Fibroblast of skin of abdomen (primary cell): ENCODE measurements around the gene NFIB.

Experiments used
- DNase-seq: peaks from one replicate; pipeline ENCODE4 v3.0.0-alpha.2; 2013

NFIB gene

DNA sequence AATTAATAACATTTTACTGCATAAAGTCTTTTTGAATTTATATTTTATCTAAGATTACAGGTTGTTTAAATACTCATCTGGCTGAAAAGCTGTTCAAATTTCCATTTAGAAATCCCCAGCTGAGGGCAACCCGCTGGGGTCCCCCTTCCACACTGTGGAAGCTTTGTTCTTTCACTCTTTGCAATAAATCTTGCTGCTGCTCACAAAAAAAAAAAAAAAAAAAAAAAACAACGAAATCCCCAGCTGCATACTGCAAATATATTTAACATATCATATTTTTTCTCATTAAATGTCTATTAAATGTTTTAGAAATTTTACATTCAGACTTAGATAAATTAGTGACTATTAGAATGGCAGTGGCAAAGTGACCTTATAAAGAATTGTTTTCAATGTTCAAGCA is 172.2 kb downstream of the NFIB start:
- DNase-seq: no peak

DNA sequence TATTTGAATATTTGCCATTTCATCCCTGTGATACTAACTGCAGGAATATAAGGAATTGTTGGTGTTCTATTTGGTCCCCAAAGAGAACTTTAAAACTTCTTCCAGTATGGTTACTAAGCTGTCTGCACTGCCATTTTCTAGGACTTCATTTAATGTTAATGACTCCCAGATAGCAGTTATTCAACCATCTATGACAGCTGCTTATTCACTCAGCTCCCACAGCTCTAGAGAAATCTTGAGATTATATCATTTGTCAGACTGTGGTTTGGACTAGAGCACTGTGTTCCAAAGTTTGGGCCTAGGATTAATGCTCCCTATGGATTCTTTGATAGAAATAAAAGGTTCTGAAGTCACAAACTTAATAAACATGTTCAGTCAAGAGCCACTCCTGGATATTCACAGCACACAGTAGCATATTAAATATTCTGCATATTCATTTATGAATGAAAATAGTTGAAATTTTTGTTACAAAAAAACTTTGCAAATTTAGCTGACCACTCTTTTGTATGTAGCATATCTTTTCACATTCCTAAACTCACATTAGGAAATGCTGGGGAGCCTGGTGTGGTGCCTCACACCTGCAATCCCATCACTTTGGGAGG is 173.7 kb downstream of the NFIB start:
- peak; percentile 59 for DNase-seq

- DNase-seq: no peak
Observed at GRCh38 chr9:14139287-14139686, 174.7 kb downstream of the NFIB start.

GRCh38 chr9:14136646-14137370 is 177.1 kb downstream of the NFIB start:
- DNase-seq: no peak

DNA sequence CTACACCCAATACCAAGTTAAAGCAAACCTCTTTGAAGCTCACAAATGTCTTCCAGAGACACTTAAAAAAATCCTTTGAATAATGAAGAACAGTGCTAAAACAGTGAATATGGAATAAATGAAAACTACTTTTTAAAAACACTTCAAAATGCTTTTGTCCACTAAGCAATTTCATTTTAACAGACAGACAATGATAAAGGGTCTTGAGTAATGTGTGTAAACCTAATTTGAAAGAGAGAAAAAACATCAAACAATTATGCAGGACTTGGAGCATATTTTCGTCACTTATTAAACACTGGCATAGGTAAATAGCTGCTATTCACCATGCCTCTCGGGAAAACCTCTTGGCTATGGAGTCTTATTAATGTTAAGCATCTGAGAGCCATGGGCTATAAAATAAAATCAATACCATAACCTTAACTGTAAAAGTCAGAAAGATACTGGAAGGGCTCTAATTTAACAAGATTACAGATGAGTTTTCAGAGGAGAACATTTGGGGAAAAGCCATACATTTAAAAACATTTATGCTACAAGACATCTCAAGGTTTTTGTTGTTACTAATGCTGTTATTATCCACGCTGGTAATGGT is 177.8 kb downstream of the NFIB start:
- DNase-seq: no peak

DNA sequence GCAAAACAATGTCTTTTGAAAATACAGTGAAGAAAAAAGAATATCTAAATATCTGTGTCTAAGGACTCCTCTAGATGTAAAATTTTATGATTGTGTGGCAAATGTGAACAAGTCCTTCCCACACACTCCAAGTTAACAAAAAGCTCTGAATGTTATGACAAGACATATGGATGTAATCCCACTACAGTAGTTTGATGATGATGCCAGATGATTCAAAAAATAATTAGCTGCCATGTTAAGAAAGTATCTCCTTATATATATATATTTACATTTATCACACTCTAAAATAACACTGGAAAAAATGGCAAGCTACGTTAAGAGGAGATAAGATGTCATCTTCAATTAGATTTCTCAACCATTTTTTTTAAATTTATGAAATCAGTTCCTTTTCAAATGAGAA is 178.5 kb downstream of the NFIB start:
- no peak for DNase-seq

GRCh38 chr9:14133394-14133793 is 180.5 kb downstream of the NFIB start:
- no peak for DNase-seq

DNA sequence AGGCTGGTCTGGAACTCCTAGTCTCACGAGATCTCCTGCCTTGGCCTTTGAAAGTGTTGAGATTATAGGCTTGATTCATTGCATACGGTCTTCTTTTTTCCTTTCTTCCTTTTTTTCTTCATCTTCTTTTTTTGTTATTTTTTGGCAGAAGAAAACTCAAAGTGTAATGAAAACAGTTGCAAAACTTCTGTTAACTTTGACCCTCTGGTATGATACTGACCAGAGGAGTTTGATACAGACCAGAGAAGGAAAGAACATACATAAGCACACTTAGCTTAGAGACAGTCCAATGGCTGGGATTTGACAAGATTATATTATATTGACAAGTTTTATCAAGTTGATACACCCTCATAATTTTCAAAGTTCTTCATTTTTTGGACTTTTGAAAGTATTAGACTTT is 181.2 kb downstream of the NFIB start:
- no peak for DNase-seq

DNA sequence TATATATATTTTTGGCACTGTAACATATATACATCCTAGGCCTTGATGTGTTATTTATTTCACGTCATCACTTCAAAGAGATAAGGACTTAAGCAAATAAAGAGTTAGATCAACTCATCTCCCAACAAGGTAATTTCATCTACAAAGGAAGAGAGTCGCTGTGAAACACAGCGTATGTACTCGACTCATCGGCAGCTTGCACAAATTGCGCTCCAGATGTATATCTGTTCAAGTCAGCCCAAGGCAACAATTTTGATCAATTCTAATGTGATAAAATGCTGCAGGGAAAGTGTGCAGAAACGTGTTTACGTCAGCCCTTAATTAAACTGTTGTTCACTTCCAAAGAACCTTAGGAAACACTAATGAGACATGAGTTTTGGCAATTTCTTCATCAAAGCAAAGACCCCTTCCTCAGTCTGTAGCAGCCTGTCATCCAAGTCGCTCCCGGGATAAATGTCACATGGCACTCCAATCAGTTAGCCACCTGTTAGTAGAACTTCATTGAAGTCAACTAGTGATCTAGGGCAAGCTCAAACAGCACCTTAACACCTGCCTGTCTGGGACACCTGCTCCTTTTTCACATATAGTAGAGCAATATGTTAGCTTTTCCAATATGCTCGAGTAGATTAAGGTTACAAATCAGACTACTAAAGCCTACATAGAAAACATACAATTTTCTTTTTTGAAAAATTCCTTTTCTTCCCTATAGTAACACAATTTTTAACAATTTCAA is 182.4 kb downstream of the NFIB start:
- no peak for DNase-seq

DNA sequence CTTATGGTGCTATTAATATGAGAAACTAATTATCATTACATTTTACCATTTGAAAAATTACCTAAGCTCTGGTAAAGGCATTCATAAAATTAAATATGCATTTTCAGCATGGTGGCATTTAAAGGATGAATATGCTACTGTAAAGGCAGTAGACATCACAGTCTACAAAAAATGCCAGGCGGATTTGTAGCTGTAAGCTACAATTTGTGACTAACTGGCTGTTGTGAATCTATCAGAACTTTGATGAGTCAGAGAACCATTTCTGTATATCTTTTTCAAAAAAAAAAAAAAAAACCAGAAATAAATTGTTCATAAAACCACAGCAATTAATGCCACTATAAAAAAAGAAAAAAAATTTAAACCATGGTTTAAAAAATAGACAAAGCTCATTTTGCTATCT is 186.3 kb downstream of the NFIB start:
- DNase-seq: peak; percentile 32

- DNase-seq: peak; percentile 75
Observed at GRCh38 chr9:14119694-14120514, 194.0 kb downstream of the NFIB start.

DNA sequence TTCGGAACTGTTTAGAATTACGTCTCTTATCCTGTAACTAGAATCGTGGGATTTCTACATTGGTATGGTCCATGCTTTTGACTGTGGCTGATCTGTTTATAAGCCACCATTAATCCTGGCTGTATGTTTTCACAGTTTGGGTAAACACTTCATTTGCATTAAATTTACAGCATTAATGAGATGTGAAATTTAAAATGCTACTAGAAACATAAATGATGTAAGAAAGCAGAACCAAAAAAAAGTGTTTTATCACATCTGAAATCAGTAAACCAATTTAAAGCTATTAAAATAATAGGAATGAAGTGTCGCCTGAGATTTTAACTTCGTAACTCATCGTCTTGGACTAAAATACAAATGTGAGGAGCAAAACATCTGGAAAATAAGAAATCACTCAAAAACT is 201.7 kb downstream of the NFIB start:
- DNase-seq: no peak

DNA sequence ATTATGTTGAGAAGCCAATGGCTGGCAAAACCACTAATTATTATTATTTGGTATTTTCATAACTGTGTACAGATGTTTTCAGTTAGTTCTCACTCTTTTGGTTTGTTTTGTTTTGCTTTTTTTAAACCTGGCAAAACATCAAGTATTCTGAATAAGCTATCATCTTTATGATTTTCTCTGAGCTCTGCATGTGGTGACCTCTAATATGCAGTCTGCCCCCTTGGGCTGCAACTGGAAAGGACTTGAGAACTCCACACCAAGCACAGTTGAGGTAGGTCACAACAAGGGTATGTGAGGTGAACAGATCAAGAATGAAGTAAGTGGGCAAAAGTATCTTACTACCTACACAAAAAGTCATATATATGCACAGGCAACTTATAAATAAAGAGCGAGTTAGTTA is 202.2 kb downstream of the NFIB start:
- peak; percentile 46 for DNase-seq

DNA sequence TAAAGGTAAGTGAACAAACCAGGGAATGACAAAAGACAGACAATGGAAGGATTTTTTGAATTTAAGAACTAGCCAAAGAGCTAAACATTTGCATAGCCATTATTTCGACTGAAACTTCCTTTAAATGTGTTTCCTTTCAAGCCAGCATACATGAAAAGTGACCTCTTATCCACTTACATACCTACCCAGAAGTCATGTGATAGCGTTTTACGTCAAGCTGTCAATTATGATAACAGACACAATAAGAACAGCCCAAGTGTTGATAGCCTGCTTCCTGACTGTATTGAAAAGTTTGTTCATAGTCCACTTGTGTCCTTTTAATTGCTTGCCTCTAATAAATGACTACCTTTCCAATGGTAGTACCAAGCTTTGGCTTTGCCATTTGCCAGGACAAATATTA is 206.0 kb downstream of the NFIB start:
- no peak for DNase-seq

DNA sequence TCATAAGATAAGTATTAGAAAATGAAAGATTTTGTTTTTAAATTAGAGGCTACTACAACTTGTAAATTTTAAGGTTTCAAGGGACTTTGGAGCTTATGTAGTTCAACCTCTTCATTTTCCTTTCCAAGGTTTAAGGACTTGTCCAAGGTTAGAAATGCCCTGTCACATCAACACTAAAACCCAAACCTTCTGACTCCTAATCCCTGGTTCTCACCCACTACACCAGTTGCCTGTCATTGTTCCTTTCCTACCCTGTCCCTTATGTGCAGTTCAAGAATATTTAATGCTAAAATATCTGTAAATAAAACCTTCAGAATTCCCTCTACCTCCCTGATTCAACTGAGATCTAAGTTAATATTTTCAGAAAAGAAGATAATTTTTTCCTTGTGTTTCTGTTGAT is 206.4 kb downstream of the NFIB start:
- DNase-seq: no peak

- DNase-seq: no peak
Observed at GRCh38 chr9:14106699-14107098, 207.2 kb downstream of the NFIB start.

DNA sequence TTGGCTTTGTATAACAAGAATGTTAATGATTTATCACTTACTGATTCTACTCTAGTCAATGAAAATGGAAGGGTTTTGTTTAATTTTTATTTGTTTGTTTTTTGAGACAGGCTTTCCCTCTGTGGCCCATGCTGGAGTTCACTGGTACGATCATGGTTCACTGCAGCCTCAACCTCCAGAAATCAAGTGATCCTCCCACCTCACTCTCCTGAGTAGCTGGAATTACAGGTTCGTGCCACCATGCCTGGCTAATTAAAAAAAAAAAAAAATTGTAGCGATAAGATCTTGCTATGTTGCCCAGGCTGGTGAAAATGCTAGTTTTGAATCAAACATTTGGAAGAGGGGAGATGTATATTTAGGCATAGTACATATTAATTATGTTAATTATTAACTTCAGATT is 209.4 kb downstream of the NFIB start:
- DNase-seq: no peak

DNA sequence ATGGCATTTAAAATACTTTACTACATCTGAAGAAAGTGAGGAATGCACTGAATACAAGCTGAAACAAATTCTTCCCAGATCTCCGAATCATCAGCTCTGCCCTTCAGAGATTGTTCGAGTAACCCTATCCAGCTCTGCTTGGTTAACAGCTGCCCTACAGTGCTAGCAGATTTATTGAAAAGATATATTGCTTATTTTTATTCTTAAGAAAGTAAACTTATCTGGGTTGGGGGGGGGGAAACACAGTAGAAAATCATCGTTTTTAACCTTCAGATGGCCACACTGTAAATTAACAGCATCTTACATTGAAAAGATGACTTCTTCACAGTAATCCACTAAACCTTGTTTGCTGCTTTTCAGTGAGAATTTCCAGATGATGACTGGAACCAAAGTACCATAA is 210.8 kb downstream of the NFIB start:
- DNase-seq: peak; percentile 47

- DNase-seq: no peak
Observed at GRCh38 chr9:14099737-14100136, 214.2 kb downstream of the NFIB start.

GRCh38 chr9:14098486-14099180 is 215.3 kb downstream of the NFIB start:
- DNase-seq: no peak

DNA sequence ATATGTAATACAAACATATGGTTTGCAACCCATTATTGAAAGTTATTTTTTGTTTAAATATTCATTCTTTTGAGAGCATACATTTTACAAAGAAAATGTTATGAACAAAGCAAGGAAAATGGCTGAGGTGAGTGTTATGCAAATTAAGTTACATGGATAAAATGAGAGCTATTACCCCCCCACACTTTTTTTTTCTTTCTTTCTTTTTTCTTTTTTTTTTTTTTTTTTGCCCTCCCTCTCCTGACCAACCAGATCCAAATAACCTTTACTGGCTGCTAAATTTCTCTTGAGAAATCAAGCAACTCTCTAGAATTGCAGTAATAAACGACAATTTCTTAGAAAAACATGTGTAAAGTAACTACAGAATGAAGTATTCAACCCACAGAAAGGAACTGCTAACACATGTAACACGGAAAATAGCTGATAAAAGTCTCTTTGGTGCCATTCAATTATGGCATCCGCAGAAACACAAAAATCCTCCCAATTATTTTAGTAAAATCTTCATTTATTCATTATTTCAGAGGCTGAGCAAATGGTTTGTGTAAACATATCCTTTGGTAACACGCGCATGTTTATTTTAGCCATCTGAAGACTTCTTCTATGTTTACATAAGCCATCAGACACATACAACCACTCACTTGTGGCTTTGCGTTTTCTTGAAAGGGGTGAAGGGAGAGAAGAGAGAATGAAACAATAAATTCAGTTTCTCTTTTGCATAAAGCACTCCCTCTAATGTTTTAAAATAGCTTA is 216.1 kb downstream of the NFIB start:
- no peak for DNase-seq
